ENCODE measurements around the gene ZBTB17.
"Not testable (repeated sequence)": the region's sequence is repeated elsewhere in the genome, so short reads cannot be mapped to it uniquely, and the experiment has no call there.

The ZBTB17 gene

GRCh38 chr1:15988856-15989736 lies 13.2 kb upstream of the ZBTB17 start:
- no peak for DNase-seq (ENCODE audit: low read depth in 2 of 2)

- no peak for DNase-seq (ENCODE audit: low read depth in 2 of 2)
Measured at GRCh38 chr1:15985611-15986297, 9.9 kb upstream of the ZBTB17 start.

GRCh38 chr1:15983275-15983674 lies 7.4 kb upstream of the ZBTB17 start:
- no peak for DNase-seq (ENCODE audit: low read depth in 2 of 2)

- no peak for DNase-seq (ENCODE audit: low read depth in 2 of 2)
Measured at GRCh38 chr1:15981679-15982078, 5.8 kb upstream of the ZBTB17 start.

- DNase-seq (ENCODE audit: low read depth in 2 of 2), result not testable (repeated sequence)
Measured at GRCh38 chr1:15977947-15978346, 2.0 kb upstream of the ZBTB17 start.

GRCh38 chr1:15975358-15975804 lies 520 bp downstream of the ZBTB17 start:
- peak; percentile 78 to 89 for DNase-seq (ENCODE audit: low read depth in 2 of 2)

GRCh38 chr1:15974855-15975254 lies 1.0 kb downstream of the ZBTB17 start:
- no peak for DNase-seq (ENCODE audit: low read depth in 2 of 2)

GRCh38 chr1:15973772-15974171 lies 2.1 kb downstream of the ZBTB17 start:
- no peak for DNase-seq (ENCODE audit: low read depth in 2 of 2)

GRCh38 chr1:15972409-15972808 lies 3.5 kb downstream of the ZBTB17 start:
- DNase-seq (ENCODE audit: low read depth in 2 of 2), result no peak

GRCh38 chr1:15970911-15971310 lies 5.0 kb downstream of the ZBTB17 start:
- no peak for DNase-seq (ENCODE audit: low read depth in 2 of 2)

GRCh38 chr1:15969321-15969880 lies 6.5 kb downstream of the ZBTB17 start:
- DNase-seq (ENCODE audit: low read depth in 2 of 2), result no peak

- no peak for DNase-seq (ENCODE audit: low read depth in 2 of 2)
Measured at GRCh38 chr1:15968172-15968571, 7.7 kb downstream of the ZBTB17 start.

- DNase-seq (ENCODE audit: low read depth in 2 of 2), result no peak
Measured at GRCh38 chr1:15966956-15967344, 9.0 kb downstream of the ZBTB17 start.

- DNase-seq (ENCODE audit: low read depth in 2 of 2), result peak; percentile 60 to 65
Measured at GRCh38 chr1:15966081-15966955, 9.6 kb downstream of the ZBTB17 start.

- no peak for DNase-seq (ENCODE audit: low read depth in 2 of 2)
Measured at GRCh38 chr1:15965228-15965767, 10.6 kb downstream of the ZBTB17 start.

GRCh38 chr1:15963968-15964648 lies 11.8 kb downstream of the ZBTB17 start:
- DNase-seq (ENCODE audit: low read depth in 2 of 2), result no peak

- no peak for DNase-seq (ENCODE audit: low read depth in 2 of 2)
Measured at GRCh38 chr1:15963363-15963967, 12.4 kb downstream of the ZBTB17 start.

GRCh38 chr1:15962671-15963362 lies 13.1 kb downstream of the ZBTB17 start:
- no peak for DNase-seq (ENCODE audit: low read depth in 2 of 2)

- no peak for DNase-seq (ENCODE audit: low read depth in 2 of 2)
Measured at GRCh38 chr1:15962176-15962575, 13.7 kb downstream of the ZBTB17 start.

- DNase-seq (ENCODE audit: low read depth in 2 of 2), result no peak
Measured at GRCh38 chr1:15961492-15961891, 14.4 kb downstream of the ZBTB17 start.
